Keratinocyte (primary cell): ENCODE data around the gene FMO1. TPM values are rescaled to one million over a fixed set of nuclear protein-coding genes. Genes with fewer than 3 reads are reported as not detected.

Experiments
- DNase-seq: peaks from one replicate; pipeline ENCODE4 v3.0.0-alpha.2; 2011; ENCODE audit warnings: low read depth, missing footprints, low spot score
- FAIRE-seq: peaks from 2 replicates; lab custom pipeline; 2011; peaks lifted over from hg19 to GRCh38; lab: Jason Lieb, UNC
- H2AFZ ChIP-seq: 2 replicates; pipeline ENCODE4 v1.6.0; 2012; ENCODE audit warnings: low read length, control low read depth, inconsistent platforms; ENCODE audit not compliant: control insufficient read depth
- H3K27ac ChIP-seq: 2 replicates; pipeline ENCODE4 v1.5.1; 2011; ENCODE audit warnings: low read length; ENCODE audit not compliant: control insufficient read depth, insufficient read depth
- H3K27me3 ChIP-seq: 3 replicates; pipeline ENCODE4 v1.6.0; 2011; ENCODE audit warnings: low read length; ENCODE audit not compliant: control insufficient read depth, insufficient read depth; ENCODE audit errors: extremely low read depth
- H3K36me3 ChIP-seq, 2 experiments: 2 replicates in 1 of 2; 3 replicates in 1 of 2; pipeline ENCODE4 v1.5.1; 2011; ENCODE audit warnings: low read length in 2 of 2, mild to moderate bottlenecking in 1 of 2; ENCODE audit not compliant: control insufficient read depth in 2 of 2, insufficient read depth in 2 of 2; ENCODE audit errors: extremely low read depth in 1 of 2
- H3K4me1 ChIP-seq: 3 replicates; pipeline ENCODE4 v1.5.1; 2011; ENCODE audit warnings: low read length; ENCODE audit not compliant: control insufficient read depth, insufficient read depth; ENCODE audit errors: extremely low read depth
- H3K4me2 ChIP-seq: 3 replicates; pipeline ENCODE4 v1.6.0; 2011; ENCODE audit warnings: low read depth, low read length; ENCODE audit not compliant: control insufficient read depth, insufficient read depth; ENCODE audit errors: extremely low read depth
- H3K4me3 ChIP-seq, 3 experiments: fragments of 200-600 bp in 1 of 3; sonication (generic) in 1 of 3; 2 replicates in 2 of 3; 3 replicates in 1 of 3; pipeline ENCODE4 v1.5.1; 2011 to 2016; ENCODE audit warnings: low read length in 3 of 3, mild to moderate bottlenecking in 3 of 3, control low read depth in 2 of 3, inconsistent platforms in 1 of 3, low read depth in 1 of 3, mixed read lengths in 1 of 3, mixed run types in 1 of 3, moderate library complexity in 1 of 3; ENCODE audit not compliant: control insufficient read depth in 2 of 3, insufficient read depth in 2 of 3; ENCODE audit errors: extremely low read depth in 1 of 3
- H3K79me2 ChIP-seq: 2 replicates; pipeline ENCODE4 v1.6.0; 2012; ENCODE audit warnings: low read length; ENCODE audit not compliant: control insufficient read depth, insufficient read depth
- H3K9ac ChIP-seq: 3 replicates; pipeline ENCODE4 v1.6.0; 2011; ENCODE audit warnings: low read length; ENCODE audit not compliant: control insufficient read depth, insufficient read depth; ENCODE audit errors: extremely low read depth
- H3K9me1 ChIP-seq: 3 replicates; pipeline ENCODE4 v1.6.0; 2011; ENCODE audit warnings: low read length; ENCODE audit not compliant: control insufficient read depth, insufficient read depth; ENCODE audit errors: extremely low read depth
- H3K9me3 ChIP-seq: 2 replicates; pipeline ENCODE4 v1.5.1; 2012; ENCODE audit warnings: low read depth, low read length; ENCODE audit not compliant: control insufficient read depth
- H4K20me1 ChIP-seq: 3 replicates; pipeline ENCODE4 v1.6.0; 2011; ENCODE audit warnings: low read length; ENCODE audit not compliant: control insufficient read depth, insufficient read depth; ENCODE audit errors: extremely low read depth
- CTCF ChIP-seq, 3 experiments: IDR thresholded peaks in 1 of 3; conservative IDR thresholded peaks in 1 of 3; optimal IDR thresholded peaks in 1 of 3; 2 replicates in 2 of 3; 3 replicates in 1 of 3; pipeline versions ENCODE3 to v1.5.1; 2011; ENCODE audit warnings: low read length in 3 of 3, mild to moderate bottlenecking in 3 of 3, moderate library complexity in 2 of 3, control low read depth in 1 of 3, inconsistent platforms in 1 of 3; ENCODE audit not compliant: insufficient read depth in 2 of 3; ENCODE audit errors: extremely low read depth in 1 of 3
- EZH2 ChIP-seq: IDR thresholded peaks from one replicate; pipeline ENCODE4 v1.6.1; 2012; ENCODE audit warnings: inconsistent platforms, mild to moderate bottlenecking, low read length, moderate library complexity
- dilution Hi-C: fragments of 300-500 bp; cut with MboI; formaldehyde crosslinking; loops from one replicate; pipeline ENCODE4 v1.7.0; 2020; ENCODE audit warnings: low sequenced_read_pairs; ENCODE audit not compliant: extremely low pct_ligation_motif_present
- polyA plus RNA-seq, 5 experiments: library from polyadenylated mRNA; depleted of rRNA in 3 of 5; stranded (reverse) in 3 of 5; stranded (forward) in 1 of 5; unstranded in 1 of 5; fragments of >200 nt; gene quantifications; 1 replicate in 1 of 5; 2 replicates in 3 of 5; 3 replicates in 1 of 5; pipeline versions ENCODE4 v1.2.1 to v1.2.3, GENCODE V29; 2011 to 2012; ENCODE audit warnings: missing spikeins in 2 of 5, low read depth in 1 of 5, low replicate concordance in 1 of 5

Gene FMO1
- polyA plus RNA-seq, 1 donor (not counting 4 experiments of a cell fraction or from before 2014, with no cell fraction given), result 0.07 TPM

- Histone ChIP-seq H3K27ac (peak overlapping the region; percentile 37), H4K20me1 (no peaks in the 10 kb centered on the region), H3K9me1 (no peaks in the 10 kb centered on the region), H3K27me3 (no peaks in the 10 kb centered on the region), H3K9me3 (no peaks in the 10 kb centered on the region), H3K36me3 (no peaks in the 10 kb centered on the region), H2AFZ (peak overlapping the region; percentile 81), H3K4me3 (no peak overlapping the region), H3K4me2 (peak overlapping the region; percentile 9), H3K79me2 (no peaks in the 10 kb centered on the region), H3K9ac (no peak overlapping the region), H3K4me1 (peaks cover 44% of the 10 kb centered on the region)
- dilution Hi-C loops, result no loop called here
- FAIRE-seq (peak; percentile 84), DNase-seq (peak; percentile 17)
- TF ChIP-seq EZH2 (no peak), CTCF (optimal IDR thresholded peaks at IDR 0.05 in 1 of 3, IDR thresholded peaks at IDR 0.05 in 1 of 3, conservative IDR thresholded peaks at IDR 0.05 in 1 of 3; ENCODE audit: extremely low read depth in 1 of 3, insufficient read depth in 2 of 3, low read length in 3 of 3) (no peak)
Measured at GRCh38 chr1:171217658-171218443, 30.4 kb upstream of the FMO1 start.

GRCh38 chr1:171218661-171219060, 29.6 kb upstream of the FMO1 start:
- no peaks in the 10 kb centered on the region for H3K27me3 ChIP-seq
- no peak overlapping the region for H3K9ac ChIP-seq
- no peaks in the 10 kb centered on the region for H3K9me3 ChIP-seq
- H3K36me3 ChIP-seq, result no peaks in the 10 kb centered on the region
- H3K4me3 ChIP-seq, result no peak overlapping the region
- H3K27ac ChIP-seq, result no peak overlapping the region
- FAIRE-seq (no peak), DNase-seq (no peak)
- TF ChIP-seq EZH2, result no peak
- no peak for TF ChIP-seq CTCF (optimal IDR thresholded peaks at IDR 0.05 in 1 of 3, IDR thresholded peaks at IDR 0.05 in 1 of 3, conservative IDR thresholded peaks at IDR 0.05 in 1 of 3; ENCODE audit: extremely low read depth in 1 of 3, insufficient read depth in 2 of 3, low read length in 3 of 3)
- H4K20me1 ChIP-seq, result no peaks in the 10 kb centered on the region
- dilution Hi-C loops, result no loop called here
- no peaks in the 10 kb centered on the region for H3K79me2 ChIP-seq
- peaks cover 51% of the 10 kb centered on the region for H3K4me1 ChIP-seq
- no peaks in the 10 kb centered on the region for H3K9me1 ChIP-seq
- peak overlapping the region; percentile 81 for H3K4me2 ChIP-seq
- H2AFZ ChIP-seq, result no peak overlapping the region
